Fibroblast of skin of scalp (primary cell): Measurements from ENCODE around the gene UNC5B.
"Not testable (repeated sequence)": the region's sequence is repeated elsewhere in the genome, so short reads cannot be mapped to it uniquely, and the experiment has no call there.

ENCODE experiments used
- DNase-seq: peaks from one replicate; pipeline ENCODE4 v3.0.0-alpha.2; 2013

The UNC5B gene

DNA sequence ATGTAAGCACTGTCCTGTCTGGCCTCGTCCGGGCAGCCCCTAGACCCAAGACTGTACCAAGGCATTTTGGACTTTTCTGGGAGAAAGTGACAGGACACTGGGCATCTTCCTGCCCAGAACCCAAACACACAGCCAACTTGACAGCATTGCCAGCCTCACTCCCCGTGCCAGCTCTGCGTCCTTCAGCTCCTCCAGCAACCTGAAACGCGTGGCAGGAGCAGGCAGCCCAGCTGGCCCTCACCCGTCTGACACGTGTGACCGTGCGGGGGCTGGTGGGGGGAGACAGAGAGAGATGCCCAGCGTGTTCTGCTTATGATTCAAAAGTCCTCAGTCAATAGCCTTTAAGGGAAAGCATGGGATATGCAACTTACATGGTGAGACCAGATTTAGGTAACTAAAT is 56.4 kb downstream of the UNC5B start:
- no peak for DNase-seq

DNA sequence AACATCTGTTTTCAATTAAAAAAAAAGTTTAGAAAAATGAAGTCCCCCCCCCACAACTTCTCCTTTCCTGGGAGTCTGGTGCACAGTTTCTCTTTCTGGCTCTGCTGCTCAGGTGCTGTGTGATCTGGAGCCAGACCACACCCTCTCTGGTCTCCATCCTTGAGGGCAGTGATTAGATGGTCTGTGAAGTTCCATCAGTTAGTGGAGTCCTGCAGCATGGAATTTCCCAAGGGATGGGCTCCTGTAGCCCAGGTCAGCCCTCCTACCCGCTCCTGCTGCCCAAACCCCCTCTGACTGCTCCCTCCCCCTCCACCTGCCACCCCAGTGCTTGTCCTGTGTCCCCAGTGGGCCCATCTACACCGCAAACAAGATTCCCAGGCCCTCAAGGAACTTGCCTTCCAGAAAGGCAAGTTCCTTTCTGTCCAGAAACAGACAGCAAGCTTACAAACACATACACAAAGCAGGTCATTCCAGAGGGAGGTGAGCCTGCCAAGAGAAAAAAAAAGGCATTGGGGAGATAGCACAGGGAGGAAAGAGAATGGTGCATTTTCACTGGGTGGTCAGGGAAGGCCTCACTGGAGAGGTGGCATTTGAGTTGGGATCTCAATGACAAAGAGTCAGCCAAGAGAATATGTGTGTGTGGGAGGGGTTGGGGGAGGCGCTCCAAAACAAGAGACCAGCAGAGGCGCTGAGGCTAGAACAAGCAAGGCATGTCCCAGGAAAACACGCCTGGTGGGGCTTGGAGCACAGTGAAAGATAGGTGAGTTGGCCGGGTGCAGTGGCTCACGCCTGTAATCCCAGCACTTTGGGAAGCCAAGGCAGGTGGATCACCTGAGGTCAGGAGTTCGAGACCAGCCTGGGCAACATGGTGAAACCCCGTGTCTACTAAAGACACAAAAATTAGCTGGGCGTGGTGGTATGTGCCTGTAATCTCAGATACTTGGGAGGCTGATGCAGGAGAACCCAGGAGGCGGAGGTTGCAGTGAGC is 57.2 kb downstream of the UNC5B start:
- no peak for DNase-seq

DNA sequence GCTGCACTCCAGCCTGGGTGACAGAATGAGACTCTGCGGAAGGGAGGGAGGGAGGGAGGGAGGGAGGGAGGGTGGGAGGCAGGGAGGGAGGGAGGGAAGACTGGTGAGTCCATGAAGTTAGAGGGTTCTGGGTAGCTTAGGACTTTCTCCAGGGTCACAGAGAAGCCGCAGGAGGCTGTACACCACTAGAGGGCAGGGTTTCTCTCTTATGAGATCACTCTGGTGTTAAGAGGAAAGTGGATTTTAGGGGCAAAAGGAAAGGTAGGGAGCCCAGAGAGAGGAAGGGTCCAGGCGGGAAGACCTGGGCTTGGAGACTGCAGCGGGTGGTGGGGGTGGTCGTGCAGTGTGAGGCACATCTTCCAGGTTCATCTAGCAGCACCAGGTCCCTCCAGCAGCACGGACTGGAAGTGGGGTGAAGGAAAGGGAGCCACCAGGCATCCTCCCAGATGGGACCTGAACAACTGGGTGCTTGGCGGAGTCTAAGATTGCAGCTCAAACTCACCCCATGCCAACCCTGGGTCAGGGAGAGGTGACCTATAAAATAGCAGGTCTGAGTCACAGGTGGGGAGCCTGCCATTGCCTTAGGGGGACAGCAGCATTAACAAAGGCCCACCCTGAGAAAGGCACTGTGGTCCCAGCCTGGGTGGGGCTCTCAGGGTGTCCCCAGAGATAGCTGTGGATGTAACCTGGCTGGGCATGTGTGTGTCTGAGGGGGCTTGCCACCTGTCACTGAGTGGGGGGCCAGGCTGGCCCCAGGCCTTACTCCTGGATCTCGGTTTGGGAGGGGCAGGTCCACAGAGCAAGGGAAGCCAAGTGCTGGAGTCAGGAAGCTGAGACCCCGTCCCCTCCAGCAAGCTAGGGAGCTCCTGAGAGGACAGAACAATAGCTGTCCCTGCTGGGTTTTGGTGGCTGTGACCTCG is 58.2 kb downstream of the UNC5B start:
- peak; percentile 81 for DNase-seq

DNA sequence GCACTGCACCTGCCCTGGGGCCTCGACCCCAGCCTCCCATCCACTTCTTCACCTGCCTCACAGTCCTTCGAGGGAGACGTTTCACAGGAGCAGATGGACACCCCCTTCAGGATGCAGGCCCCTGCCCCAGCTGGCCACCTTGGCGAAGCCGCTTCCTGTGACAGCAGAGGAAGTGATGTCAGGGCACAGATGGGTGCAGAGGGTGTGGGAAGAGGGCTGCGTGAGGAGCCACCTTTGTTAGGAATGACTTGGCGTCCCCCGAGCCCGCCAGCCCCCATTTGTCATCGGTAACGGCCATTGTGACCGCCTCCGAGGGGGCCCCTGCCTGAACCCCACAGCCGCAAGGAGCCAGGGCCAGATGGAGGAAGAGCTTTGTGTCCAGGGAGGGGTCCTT is 59.3 kb downstream of the UNC5B start:
- no peak for DNase-seq

DNA sequence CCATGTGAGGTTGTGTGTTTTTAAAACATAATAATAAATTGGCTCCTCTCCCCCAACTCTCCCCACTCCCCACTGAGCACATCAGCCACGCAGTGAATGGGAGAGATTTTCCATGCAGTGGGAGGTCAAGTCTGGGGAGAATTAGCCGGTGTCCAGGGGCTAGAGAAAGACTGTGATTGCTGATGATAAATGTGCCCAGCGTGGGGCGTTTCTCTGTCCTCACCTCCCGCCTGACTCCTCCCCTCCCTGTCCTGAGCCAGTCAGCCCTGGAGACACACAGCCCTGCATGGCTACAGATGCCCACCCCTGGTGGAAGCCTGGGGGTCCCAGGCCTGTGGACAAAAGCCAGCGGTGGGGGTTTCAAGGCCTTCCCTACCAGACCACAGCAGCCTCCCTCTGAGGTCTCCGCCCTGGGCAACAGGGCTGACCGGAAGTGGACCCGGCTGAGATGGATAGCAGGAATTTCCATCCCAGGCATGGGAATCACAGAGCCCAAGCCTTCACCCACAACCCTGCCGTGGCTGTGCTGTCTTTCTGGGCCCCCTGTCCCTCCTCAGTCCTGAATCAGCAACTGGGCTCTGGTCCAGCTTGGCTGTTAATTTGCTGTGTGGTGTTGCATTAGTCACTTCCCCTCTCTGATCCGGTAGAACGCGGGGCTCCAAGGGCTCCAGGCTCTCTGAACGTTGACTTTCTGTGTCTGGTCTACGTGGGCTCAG is 59.8 kb downstream of the UNC5B start:
- peak; percentile 79 for DNase-seq

DNA sequence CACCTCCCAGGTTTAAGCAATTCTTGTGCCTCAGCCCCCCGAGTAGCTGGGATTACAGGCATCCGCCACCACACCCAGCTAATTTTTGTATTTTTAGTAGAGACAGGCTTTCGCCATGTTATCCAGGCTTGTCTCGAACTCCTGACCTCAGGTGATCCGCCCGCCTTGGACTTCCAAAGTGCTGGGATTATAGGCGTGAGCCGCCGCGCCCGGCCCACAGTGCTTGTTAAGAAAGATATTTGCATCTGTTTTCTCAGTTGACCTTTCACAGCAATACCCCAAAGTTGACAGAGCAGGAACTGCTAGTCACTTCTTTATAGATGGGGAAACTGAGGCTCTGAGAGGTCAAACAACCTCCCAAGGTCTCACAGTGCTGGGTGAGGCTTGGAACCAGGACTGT is 60.6 kb downstream of the UNC5B start:
- DNase-seq = not testable (repeated sequence)

DNA sequence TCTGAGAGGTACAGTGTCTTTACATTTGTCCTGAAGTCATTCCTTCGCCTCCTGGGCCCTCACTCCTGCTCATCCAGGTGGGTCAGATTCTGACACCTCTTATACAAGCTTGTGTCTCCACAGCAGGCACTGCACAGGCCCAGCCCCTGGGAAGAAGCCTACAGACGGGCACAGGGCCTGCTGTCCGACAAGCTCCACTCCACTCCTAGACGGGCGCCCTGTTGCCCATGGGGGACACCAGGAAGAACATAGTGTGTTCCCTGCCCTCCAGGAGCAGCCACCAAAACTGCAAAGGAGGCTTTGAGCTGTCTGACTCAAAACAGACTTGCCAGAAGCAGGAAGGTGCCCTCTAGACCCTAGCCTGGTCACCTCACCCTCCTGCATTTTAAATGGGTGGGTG is 61.1 kb downstream of the UNC5B start:
- DNase-seq = no peak

DNA sequence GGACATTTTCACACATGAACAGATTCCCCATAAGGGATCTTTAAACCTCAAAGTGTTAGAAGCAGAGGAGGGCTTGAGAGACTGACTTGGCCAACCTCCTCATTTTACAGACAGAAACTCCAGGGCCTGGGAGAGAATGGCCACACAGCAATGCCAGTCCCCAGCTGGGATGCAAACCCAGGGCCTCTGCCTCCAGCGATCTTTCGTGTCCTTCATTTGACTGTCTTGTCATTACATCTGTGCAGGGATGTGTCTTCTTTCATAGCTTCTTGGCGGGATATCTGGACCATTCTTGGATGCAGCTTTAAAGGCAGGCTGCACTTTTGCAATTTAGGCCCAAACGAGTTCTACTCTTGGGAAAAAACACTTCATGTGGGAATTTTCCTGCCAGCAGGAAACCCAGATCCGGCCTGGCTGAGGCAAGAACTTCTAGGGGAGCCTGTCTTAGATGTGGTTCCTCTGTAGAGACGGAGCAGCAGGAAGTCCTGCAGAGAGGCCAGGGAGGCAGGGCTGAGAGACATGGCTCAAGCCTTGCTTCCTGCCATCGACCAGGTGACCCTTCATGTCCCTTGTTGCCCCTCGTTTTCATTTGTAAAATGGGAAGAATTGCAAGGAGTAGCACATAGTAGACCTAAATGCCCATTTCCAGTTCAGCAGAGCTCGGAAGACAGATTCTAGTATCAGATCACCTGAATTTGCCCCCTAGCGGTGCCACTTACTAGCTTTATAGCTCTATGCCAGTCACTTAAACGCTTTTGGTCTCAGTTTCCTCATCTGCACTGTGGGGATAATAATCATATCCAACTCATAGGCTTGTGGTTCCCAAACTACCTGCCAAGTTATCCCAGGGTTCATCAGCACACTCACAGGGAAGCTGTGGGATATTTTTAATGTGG is 62.8 kb downstream of the UNC5B start:
- DNase-seq = no peak

DNA sequence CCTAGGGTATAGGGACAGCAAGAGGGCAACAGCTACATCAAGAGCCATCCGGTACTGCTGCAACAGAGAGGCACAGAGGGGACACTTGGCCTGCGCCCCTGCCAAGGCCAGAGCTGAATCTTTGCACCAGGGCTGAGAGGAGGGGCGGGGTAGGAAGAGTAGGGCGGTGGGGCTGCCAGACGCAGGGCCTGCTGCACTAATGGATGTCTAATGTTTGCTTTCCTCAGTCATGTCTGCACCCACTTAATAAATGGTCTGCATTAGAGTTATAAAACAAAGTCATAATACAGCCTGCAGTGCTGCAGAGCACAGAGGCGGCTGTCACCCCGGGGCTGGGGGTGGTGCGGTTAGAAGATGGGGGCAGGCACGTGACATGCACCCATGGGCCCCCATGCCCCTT is 64.5 kb downstream of the UNC5B start:
- no peak for DNase-seq

DNA sequence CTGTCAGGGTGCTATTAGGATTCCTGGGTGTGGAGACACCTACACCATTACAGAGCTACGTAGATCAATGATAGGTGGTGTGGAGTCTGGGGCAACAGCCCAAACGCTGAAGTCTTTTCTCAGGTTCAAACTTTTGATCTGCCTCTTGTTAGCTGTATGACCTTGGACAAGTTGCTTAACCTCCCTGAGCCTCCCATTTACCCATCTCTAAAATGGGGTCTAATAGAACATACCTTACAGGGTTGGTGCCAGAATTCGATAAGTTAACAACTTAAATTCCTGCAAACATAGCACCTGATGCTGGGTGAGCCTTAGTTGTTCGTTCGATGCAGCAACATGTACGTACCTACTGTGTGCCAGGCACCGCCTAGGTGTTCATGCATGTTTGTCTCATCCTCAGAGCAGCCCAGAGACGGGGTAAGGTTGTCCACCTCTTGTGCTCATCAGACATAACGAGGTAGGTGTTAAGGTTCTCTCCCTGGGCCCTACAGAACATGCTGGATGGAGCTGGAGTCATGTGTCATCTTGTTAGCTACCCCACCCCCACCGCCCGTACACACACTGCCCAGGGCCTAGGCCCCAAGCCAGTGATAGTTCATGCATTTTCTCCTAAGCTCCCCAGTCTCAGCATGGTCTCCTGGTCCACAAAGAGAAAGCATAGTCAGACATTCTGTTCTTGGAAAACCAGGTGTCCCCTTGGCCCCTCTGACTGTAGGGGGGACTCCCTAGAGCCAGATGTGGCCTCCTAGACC is 65.7 kb downstream of the UNC5B start:
- DNase-seq = no peak

DNA sequence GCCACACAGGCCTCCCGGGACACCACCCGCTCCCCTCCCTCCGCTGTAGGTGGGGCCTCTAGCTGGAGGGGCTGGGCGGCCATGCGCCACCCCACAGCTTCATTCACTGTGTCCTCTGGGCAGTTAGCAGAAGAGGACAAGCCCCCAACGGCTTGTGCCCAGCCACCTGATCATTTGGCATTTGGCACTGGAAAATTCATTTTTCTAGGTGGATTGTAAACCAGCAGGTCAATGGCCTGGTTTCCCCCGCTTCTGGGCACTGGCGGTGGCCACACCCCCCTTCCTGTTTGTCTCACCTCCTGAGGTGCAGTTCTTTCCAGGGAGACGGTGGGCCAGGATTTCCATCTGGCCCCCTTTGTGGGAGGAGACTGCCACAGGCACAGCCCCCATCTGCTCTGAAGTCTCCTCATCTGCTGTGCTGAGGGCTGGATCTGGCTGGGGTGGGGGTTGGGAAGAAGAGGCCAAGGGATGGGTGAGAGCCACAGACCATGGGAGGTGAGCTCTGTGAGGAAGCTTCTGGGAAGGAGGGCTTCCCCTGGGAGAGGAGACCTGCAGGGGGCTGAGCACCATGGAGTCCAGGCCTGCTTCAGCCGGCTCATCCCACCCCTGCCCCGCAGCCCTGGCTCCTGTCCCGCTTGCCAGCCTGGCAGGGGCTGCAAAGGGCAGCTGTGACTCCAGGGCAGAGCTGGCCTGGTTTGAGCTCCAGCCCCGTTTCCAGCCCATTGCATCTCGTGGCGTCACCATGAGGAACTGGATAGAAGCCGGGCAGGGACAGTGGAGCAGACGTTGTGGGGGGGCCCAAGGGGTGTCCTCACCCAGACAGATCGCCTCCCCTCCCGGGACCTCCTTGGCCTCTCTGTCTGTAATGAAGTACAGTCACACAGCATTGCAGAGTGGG is 66.6 kb downstream of the UNC5B start:
- no peak for DNase-seq

DNA sequence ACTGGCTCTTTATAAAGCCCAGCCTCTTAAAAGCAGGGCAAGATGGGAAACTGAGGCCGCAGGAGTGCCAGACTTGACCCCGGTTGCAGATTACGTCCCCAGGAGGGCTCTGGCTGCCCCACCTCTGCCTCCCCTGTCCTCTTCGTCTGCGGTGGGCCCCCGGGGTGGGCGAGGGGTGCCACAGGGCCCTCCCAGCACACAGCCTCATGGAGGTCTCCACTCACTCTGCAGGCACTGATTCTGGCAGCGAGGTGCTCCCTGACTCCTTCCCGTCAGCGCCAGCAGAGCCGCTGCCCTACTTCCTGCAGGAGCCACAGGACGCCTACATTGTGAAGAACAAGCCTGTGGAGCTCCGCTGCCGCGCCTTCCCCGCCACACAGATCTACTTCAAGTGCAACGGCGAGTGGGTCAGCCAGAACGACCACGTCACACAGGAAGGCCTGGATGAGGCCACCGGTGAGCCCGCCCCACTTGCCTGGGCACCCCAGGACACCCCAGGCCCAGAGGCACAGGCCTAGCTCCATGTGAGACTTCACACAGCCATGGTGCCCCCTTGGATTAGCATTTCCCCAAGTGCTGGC is 67.3 kb downstream of the UNC5B start:
- no peak for DNase-seq

DNA sequence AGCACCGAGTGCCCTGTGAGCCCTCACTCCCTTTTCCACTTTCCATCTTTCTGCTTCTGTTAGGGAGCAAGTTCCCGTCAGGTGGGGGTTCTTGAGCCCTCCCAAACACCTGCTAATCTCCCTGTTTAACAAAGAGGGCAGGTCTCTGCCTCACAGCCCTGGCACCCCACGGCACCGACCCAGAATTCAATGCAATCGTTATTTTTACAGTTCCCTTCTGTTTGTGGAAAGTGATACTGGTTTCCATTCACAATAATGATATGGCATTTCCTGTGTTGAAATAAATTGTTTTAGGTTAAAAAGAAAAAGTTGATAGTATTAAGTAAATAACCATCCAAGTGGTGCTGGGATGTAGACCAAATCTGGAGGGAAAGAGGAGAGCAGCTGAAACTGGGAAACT is 67.8 kb downstream of the UNC5B start:
- DNase-seq = no peak

DNA sequence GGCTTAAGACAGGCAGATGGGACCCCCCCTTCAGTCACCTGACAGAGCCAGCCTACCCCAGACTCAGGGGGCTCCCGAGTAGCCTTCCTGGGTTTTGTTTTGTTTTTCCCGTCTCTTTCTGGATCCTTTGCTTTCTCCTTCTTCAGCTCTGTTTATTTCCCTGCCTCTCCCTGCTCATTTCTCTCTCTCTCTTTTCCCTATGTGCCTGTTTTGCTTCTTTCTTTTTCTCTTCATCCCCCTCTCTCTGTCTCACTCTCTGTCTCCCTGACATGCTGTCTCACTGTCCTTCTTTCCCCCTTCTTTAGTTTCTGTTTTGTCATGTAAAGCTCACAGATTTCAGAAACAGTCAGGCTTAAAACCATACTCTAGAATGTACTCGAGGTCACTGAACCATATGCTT is 68.5 kb downstream of the UNC5B start:
- no peak for DNase-seq

DNA sequence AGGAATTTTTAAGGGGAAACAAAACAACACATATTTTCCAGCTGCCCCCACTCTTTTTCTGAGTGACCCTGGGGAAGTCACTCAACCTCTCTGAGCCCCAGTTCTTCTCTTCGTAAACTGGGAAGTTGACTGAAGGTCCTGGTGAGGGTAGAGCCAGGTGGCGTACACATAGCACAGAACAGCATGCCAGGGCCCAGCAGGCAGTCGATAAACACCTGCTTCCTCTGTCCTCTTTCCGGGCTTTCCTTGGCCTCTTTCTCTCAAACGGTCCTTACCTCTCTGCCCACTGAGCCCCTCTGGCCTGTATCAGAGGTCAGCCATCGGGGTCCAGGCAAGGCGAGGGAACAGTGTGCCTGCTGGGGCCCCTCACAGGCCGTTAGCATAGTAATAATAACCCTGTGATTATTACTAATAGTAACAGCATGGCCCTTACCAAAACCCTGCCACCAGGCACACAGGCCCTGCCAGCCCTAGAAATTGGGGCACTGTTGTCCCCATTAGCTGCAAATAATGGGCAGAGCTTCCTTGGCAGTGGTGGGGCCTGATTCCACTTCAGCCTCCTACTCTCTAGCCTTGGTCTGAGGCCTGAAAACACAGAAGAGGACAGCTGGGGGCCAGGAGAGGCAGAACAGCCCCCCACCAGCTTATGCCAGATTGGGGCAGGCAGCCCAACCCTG is 69.4 kb downstream of the UNC5B start:
- no peak for DNase-seq

DNA sequence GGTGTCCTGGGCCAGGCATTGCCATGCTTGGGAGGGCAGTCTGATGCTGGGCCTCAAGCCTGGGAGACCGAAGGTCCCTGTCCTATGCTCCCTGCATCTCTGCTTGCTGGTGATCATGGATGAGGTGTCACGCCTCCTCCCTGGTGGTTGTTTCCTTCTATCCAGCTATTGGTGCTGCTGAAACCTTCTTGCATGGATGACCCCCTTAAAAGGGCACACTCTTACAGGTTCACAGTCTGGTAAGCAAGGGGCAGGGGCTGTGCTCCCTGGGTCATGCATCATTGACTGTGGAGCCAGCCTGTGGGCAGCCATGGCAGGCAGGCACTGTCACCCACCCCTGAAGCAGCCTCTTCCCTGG is 69.9 kb downstream of the UNC5B start:
- DNase-seq = no peak

DNA sequence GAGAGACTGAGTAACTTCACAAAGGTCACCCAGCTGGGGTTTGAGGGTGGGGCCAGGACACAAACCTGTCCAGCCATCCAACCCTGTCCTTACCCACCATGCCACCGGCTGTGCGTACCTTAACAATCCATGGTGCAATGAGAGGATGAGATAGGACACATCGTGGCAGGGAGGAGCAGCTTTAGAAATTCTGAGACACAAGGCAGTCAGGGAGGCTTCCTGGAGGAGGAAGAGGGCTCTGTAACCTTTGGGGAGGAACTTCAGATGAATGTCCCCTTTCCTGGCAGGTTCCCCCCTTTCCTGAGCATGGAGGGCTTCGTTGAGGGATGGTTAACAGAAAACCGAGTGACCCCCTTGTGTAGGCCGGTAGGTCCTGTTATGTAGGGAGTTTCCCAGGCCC is 71.0 kb downstream of the UNC5B start:
- DNase-seq = no peak

DNA sequence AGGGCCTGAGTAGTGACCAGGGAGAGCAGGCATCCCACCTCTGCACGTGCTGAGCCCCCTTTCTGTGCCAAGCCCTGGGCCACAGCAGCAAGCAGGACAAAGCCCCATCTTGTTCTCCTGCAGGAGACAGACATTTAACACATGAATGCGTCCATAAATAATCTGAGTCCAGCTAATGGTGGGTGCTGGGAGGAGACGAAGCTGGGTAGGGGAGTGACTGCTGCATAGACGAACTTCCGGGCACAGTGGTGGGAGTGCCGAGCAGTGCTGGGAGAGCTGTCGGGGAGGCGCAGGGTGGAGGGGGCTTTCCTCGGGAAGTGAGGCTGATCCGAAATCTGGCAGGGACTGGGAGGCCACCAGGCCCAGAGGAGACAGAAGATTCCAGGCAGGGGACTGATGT is 71.5 kb downstream of the UNC5B start:
- no peak for DNase-seq
